Caki2 (cell line): Measurements from ENCODE around the gene TGFB3. TPM values are rescaled to one million over a fixed set of nuclear protein-coding genes. Genes with fewer than 3 reads are reported as not detected.
"Not testable (repeated sequence)": the region's sequence is repeated elsewhere in the genome, so short reads cannot be mapped to it uniquely, and the experiment has no call there.

Experiments used
- DNase-seq: peaks from one replicate; pipeline ENCODE4 v3.0.0-alpha.2; 2015; ENCODE audit warnings: low read depth
- in situ Hi-C: cut with HindIII; loops from 2 replicates; pipeline ENCODE4 v1.10.0; 2016; ENCODE audit warnings: low sequenced_read_pairs, low pct_unique_long_range_greater_than_20kb, mixed read lengths
- total RNA-seq: library from RNA; depleted of rRNA; stranded (reverse); fragments of >200 nt; shearing (Covaris generic); gene quantifications from 2 replicates; pipeline ENCODE4 v1.2.3, GENCODE V29; 2014; ENCODE audit warnings: low replicate concordance; rRNA removed

Gene TGFB3
- 0.44 TPM in 1 of 2 replicates, not detected in the other for total RNA-seq

DNA sequence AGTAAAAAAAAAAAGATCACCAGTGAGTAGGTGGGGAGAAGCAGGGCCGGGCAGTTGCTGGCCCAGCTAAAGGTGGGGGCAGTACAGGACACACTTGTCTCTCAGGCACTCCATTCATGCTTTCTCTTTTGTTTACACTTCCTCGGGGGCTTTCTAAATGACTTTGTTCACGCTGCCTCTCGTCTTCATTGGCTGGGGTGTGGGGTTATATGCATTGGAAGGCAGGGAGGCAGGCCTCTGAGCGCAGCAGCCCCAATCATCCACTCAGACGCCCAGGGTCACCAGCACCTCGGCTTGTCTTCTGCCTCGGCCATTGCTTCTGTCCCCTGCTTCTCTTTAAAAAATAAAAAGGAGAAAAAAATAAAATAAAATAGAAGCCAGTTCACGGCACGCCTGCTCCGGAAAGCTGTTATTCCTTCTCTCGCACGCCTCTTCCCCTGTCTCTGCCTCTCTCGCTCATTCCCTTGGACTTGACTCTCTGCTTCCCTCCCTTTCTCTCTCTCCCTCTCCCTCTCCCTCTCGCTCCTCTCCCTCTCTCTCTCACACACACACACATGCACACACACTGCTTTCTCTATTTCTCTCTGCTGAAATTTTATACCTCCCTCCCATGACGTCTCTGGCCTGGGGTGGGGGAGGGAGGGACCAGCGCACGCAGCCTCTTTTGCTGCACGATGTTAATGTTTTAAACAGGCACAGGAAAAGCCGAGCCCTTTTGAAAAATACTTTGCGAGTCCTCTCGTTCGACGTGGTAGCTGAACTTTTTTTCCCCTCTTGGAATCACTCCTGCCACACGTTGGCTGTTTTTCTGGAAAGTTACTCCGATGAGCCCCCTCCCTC lies at the start of gene TGFB3:
Gene TGFB3 (minus strand): TSS at position 570 of the 840 bp plus-strand sequence. CDS start 1,102 bp downstream, outside the sequence.
- peak; percentile 84 for DNase-seq
- in situ Hi-C loops = no loop called here

DNA sequence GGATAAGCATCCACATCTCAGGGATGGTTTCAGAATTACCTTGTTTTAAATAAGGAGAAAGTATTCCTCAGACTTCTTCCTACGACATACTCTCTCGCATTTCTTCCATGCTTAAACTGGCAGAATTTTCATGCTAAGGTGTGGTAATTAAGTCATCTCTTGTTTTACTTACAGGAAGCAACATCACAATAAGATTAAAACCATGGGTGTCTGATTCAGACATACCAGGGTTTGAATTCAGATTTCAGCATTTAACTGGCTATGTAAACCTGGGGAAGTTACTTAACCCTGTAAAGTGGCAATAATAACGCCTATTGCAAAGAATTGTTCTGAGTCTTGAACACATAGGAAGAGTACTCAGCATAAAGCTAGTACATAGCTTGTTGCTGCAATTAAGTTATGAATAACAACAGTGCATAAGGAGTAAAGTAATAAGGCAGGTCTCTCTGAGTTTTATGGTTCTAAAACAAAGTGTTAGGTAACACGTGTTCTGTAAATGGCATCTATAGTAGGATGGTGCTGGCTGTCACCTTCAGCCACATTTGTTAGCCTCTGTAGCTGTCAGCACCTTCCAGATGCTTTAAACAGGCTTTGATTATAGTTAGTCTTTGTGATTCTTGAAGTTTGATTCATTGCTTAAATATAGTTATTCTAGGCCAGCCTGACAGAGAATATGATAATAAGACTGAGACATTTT lies 42.6 kb upstream of the TGFB3 start:
- no peak for DNase-seq
- in situ Hi-C loops = no loop called here

DNA sequence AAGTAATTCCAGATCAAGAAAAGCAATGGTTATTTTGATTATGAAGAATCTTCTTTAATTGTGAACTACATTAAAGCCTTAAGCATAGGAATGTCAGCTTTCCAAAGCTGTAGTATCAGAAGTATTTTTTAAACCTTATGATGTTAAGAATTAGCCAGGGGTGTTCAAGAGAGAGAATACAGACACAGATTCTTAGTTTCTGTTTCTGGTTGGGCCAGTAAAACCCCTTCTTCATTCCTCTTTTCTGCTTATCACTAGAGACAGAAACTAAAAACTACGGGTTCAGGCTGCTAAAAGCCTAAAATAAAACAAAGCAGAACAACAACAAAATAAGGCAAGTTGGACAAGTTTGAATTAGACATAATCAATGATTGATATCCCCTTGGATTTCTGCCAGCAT lies 42.0 kb upstream of the TGFB3 start:
- in situ Hi-C loops = no loop called here
- DNase-seq = no peak

DNA sequence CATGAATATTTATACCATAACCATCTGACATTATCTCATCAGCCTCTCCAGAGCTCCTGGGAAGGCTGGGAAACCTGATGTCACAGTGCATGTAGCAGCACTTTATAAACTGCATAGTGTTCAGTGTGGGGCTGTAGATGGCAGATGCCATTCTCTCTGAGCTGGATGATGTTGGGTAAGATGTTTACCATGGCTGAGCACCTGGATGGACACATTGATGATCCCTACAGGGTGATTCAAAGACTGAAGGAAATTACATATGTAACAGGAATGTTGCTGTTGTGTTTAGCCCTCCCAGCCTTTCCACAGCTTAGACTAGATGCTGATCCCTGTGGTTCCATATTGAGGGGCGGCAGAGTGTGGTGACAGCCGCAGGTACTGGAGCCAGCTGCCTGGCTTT lies 41.2 kb upstream of the TGFB3 start:
- in situ Hi-C loops = no loop called here
- no peak for DNase-seq

DNA sequence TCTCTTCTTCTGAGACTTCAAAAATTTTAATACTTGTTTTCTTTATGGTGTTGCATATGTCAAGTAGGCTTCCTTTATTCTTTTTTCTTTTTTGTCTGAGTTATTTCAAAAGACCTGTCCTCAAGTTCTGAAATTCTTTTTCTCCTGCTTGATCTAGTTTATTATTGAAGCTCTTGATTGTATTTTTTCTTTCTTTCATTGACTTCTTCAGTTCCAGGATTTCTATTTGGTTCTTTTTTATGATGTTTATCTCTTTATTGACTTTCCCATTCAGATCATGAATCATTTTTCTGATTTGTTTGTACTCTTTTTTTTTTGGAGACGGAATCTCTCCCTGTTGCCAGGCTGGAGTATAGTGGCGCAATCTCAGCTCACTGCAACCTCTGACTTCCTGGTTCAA lies 37.9 kb upstream of the TGFB3 start:
- DNase-seq = no peak

DNA sequence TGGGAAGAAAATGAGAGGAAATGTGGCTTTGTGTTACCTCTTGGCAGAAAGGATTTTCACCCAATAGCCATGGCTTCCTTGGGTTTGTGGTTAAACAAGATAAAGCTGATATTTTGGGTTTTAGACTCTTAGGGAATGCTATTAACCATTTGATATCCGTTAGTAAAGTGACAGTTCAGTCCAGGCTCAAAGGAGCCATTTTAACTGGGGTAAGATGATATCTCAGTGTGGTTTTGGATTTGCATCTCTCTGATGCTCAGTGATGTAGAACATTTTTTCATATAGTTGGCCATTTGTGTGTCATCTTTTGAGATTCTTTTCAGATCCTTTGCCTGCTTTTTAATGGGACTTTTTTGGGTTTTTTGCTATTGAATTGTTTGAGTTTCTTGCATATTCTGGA lies 33.9 kb upstream of the TGFB3 start:
- in situ Hi-C loops = no loop called here
- DNase-seq = no peak

More for the DNA sequence above, 37.9 kb upstream of the TGFB3 start:
- in situ Hi-C loops = no loop called here

DNA sequence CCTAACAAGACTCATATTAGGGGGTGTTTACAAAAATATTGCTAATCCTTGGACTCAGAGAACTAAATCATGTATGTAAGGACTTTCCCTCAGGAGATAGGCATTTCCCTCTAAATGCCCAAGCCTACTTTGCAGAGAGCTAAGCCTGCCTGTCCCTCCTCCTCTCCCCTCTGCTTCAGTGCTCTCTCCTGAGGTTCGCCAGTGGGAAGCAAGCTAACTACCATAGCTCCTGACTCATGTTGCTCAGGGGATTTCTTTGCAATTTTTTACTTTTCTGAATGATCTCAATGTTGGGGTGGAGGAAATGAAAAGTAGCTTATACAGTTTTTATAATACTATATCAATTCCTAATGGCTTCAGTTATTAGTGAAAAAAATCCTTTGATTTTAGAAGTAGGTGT lies 33.4 kb upstream of the TGFB3 start:
- in situ Hi-C loops = no loop called here
- DNase-seq = no peak

DNA sequence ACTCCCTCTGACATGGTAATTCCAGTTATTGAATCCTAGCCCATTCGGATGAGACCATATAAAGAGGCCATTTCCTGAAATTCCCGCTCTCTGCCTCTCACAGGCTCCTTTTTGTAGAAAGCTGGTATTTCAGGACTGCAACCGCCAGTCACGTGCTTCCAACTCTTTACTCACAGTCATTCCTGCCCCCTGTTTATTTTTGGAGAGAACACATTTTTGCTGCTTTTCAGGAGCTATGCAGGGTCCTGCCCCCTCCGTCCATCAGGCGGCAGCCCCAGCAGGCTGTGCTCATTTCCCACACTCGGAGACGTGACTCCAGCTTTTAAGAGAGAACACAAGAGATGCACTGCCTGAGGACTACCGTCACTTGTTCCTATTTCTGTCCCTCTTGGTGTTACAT lies 30.6 kb upstream of the TGFB3 start:
- DNase-seq = no peak
- in situ Hi-C loops = no loop called here

DNA sequence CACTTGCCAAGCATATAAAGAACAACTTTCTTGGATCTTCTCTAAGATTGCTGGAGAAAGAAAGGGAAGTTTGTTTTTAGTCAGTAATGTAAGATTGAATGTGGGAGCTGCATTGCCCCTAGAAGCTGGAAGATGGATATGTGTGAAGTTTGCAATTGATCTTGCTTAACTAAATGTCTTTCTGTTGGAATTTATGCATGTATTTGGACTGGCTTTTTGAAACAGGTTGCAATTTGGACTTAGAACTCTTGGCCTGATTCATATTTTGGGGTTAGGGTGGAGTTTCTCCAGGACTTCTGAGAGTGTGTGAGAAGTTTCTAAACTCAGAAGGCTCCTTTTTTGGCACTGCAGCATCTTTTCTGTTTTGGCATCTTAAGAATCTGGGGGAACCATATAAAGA lies 30.1 kb upstream of the TGFB3 start:
- DNase-seq = no peak
- in situ Hi-C loops = no loop called here

DNA sequence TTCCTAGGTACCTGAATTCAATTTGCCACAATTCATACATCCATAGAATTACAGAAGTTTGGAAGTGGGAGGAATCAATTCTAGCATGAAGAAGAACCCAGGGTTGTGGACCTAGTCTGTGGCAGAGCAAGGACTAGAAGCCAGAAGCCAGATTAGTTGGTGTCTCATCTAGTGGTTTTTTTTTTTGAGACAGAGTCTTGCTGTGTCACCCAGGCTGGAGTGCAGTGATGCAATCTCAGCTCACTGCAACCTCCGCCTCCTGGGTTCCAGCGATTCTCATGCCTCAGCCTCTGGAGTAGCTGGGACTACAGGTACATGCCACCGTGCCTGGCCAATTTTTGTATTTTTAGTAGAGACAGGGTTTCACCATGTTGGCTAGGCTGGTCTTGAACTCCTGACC lies 27.8 kb upstream of the TGFB3 start:
- DNase-seq, in situ Hi-C loops: not testable (repeated sequence)

DNA sequence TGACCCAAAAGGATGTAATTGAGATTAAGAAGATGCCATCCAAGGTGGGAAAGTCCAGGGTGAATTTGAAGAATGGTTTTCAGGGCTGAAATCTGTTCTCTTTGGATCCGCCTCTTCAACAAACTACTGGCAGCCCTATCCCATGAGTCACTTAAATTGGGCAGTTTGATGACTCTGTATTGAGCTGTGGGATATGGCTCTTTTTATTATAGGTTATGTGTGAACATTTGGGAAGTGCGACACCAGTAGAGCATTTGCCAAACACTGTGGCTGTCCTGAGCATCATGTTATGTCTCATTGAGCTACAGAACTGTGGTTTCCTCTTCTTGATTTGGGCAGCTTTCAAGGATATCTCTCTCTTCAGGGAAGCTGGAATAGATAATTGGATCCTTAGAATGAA lies 26.1 kb upstream of the TGFB3 start:
- in situ Hi-C loops = no loop called here
- DNase-seq = no peak

DNA sequence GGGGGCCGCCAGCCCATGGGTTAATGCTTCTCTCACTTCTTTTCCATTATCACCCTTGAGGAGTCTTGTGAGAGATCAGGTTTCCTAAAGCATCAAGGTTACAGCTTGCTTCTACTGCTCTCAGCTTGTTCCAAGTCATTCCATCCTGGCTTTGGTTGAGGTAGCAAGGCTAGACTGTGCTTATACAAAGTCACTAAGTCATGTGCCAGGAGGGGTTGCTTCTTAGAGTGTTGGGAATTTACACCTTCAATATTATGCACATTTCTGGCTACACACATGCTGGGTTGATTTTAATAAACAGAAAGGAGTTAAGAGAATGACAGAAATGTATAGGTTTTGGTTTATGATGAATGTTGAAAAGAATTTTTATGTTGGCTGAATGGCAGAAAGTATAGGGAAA lies 25.6 kb upstream of the TGFB3 start:
- in situ Hi-C loops = no loop called here

DNA sequence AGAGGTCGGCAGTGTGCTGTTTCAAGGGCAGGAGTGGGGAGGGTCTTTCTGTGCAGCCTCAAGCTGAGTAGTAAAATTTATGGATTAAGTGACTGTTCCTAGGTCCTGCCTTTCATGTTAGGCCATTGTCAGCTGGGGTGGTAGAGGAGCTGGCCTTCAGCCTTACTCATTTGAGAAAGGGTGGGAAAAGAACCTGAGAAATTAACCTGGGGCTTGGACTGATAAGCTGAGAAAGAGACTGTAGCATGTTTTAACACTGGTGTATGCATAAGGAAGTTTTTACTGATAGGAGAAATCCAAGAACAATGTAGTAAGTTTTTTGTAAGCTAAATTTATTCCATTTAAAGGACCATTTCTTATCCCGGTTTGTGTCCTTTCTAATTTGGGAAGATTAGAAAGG lies 24.5 kb upstream of the TGFB3 start:
- no peak for DNase-seq
- in situ Hi-C loops = no loop called here

More for the DNA sequence above, 25.6 kb upstream of the TGFB3 start:
- no peak for DNase-seq

DNA sequence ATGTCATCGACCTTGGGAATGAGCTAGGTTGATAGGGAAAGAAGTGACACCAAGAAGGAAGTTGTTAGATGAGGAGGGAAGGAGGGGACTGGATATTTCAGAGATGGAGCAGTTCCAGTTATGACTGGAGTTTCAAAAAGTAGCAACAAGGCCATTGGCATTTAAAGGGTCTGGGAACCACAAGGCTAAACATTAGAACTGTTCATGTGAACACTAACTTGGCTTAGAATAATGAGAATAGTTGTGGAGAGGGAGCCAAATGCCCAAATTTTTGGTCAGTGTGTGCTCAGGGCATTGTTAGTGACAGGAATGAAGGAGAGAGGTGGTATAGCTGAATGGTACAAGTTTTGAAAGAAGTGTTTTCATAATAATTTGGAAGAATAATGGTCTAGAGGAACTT lies 20.6 kb upstream of the TGFB3 start:
- in situ Hi-C loops = no loop called here
- no peak for DNase-seq

DNA sequence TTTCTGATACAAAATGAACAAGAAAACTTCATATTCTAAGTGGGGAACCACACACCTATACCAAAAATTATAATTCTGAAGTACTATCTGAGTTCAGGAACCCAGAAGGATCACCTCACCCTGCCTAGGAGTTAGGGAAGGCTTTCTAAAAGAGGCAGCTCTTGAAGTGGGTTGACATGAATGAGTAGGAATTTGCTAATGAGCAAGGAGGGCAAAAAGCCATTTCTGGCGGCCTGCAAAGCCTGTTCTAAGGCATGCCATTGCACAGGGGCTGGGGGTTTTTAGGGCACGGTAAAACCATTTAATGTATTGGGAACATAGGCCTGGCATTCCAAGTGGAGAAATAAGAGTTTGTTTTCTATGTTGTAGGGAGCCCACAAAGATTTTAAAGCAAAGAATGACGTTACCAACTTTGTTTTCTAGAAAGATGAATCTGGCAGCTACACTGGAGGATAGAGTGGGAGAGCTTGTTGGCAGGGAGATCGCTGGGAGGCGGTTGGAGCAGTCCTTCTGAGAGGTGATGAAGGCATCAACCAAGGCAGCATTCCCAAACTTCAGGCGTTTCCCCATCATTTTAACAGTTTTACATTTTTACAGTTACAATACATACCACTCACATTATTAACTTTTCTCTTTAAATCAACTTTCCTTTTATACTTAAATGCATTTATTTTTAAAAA lies 17.9 kb upstream of the TGFB3 start:
- DNase-seq = no peak
- in situ Hi-C loops = no loop called here

DNA sequence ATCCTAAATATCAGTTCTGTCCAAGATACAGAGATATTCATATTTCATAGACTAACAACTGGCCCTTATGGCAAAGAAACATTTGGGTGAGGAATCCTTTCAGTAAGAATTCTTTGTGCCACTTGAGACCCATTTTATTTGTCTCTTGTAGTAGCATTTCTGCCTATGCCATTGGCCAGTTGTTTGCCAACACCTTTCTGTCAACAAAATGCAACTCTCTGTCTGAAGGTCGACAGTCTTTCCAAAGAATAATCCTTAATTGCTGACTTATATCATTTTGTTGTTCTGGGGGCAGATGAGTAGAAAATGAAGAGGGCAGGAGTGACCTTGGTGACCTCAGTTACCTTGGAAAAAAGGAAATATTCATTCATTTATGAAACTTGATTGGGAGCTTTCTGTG lies 14.7 kb upstream of the TGFB3 start:
- in situ Hi-C loops = no loop called here
- no peak for DNase-seq

DNA sequence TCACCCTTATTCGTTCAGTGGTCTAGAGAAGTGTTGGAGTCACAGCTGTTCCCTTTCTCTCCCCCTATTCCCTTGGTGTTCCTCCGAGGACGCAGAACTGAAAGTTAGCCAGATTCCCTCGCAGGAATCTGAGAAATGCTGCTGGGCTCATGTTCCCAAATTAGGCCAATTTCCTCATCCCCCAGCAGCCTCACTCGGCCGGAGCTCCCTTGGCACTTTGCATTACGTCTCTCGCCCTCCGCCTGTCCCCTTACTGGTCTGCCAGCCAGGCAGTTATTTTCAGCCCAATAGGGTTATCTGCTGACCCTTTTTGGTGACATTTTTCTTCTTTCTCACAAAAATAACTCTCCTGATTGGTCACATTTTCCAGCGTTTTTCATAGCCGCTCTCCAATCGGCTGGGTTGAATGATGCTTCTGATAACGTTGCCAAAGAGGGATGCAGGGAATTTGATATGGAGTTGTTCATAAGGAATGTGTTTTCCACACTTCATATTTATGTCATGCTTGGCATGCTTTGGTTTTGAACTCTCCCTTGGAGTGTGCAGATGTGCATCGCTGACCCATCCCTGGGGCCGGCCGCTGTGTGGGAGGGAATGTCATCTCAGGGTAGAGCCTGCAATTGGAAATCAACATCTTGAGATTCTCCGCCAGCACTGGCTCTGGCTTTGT lies 13.7 kb upstream of the TGFB3 start:
- in situ Hi-C loops = no loop called here
- DNase-seq = no peak

DNA sequence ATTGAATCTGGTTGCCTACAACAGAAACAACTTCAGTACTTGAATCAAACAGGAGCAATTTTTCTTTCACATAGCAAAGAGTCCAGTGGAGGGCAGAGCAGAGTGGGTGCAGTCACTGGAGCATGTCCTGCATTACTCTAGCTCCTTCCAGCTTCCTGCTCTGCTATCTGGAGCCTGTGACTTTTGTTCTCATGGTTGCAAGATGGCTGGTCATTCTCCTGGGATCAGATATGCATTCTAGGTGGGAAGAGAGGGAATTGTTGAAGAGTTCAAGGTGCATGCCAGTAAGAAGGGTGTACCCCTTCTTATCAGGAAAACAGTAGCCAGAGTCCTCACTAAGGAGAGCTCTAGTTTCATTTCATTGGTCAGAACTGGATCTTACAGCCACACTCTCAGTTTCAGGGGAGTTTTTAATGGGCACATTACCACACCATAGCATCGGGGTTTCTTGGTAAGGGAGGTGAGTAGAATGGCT lies 11.8 kb upstream of the TGFB3 start:
- in situ Hi-C loops = no loop called here
- DNase-seq = peak; percentile 39
